HepG2 (cell line): Measurements from ENCODE around the gene FOXN3. TPM values are rescaled to one million over a fixed set of nuclear protein-coding genes. Genes with fewer than 3 reads are reported as not detected.
A peak's percentile ranks its signal among the peaks of the same experiment; 100 is the strongest.

Experiments
- EP300 ChIP-seq, 3 experiments: sonication (generic) in 1 of 3; formaldehyde crosslinking in 1 of 3; IDR thresholded peaks; 2 replicates each; pipeline versions ENCODE4 v1.5.1 to v1.6.1; 2011 to 2020; ENCODE audit warnings: low read depth in 2 of 3, low read length in 2 of 3, borderline replicate concordance in 1 of 3, improper control_type of control experiment in 1 of 3, mild to moderate bottlenecking in 1 of 3, missing genetic modification reagents in 1 of 3, moderate library complexity in 1 of 3
- JUNB ChIP-seq: sonication (generic); formaldehyde crosslinking; IDR thresholded peaks from 2 replicates; pipeline ENCODE4 v1.8.0; 2022; ENCODE audit warnings: missing genetic modification reagents, mild to moderate bottlenecking, borderline replicate concordance
- KAT2B ChIP-seq: fragments of 150-350 bp; IDR thresholded peaks from 2 replicates; pipeline ENCODE4 v1.6.1; 2014; ENCODE audit warnings: low read depth, low read length, borderline replicate concordance
- MAX ChIP-seq: IDR thresholded peaks from 2 replicates; pipeline ENCODE4 v1.6.1; 2012; ENCODE audit warnings: inconsistent platforms
- MEF2D ChIP-seq: sonication (generic); formaldehyde crosslinking; IDR thresholded peaks from 2 replicates; pipeline ENCODE4 v1.5.1; 2020; ENCODE audit warnings: mild to moderate bottlenecking, missing genetic modification reagents
- MXI1 ChIP-seq: IDR thresholded peaks from 3 replicates; pipeline ENCODE4 v1.6.1; 2012; ENCODE audit warnings: low read depth, low read length, inconsistent platforms, borderline replicate concordance
- NONO ChIP-seq, 2 experiments: fragments of 450-650 bp in 1 of 2; sonication (generic) in 1 of 2; formaldehyde crosslinking in 1 of 2; IDR thresholded peaks in 1 of 2; conservative IDR thresholded peaks in 1 of 2; 2 replicates each; pipeline versions ENCODE4 v1.6.1 to v1.8.0; 2017 to 2022; ENCODE audit warnings: mild to moderate bottlenecking in 1 of 2, missing genetic modification reagents in 1 of 2, moderate library complexity in 1 of 2
- PAXIP1 ChIP-seq: sonication (generic); formaldehyde crosslinking; conservative IDR thresholded peaks from 2 replicates; pipeline ENCODE4 v1.4.0; 2020; ENCODE audit warnings: mild to moderate bottlenecking, missing genetic modification reagents, moderate library complexity
- RAD21 ChIP-seq: fragments of 450-650 bp; formaldehyde crosslinking; IDR thresholded peaks from 2 replicates; pipeline ENCODE4 v1.5.0; 2020; ENCODE audit warnings: mild to moderate bottlenecking
- SP2 ChIP-seq: sonication (generic); formaldehyde crosslinking; IDR thresholded peaks from 2 replicates; pipeline ENCODE4 v1.5.1; 2020; ENCODE audit warnings: mild to moderate bottlenecking, missing genetic modification reagents
- USF2 ChIP-seq, 2 experiments: sonication (generic) in 1 of 2; formaldehyde crosslinking in 1 of 2; IDR thresholded peaks; 2 replicates each; pipeline versions ENCODE4 v1.5.1 to v1.6.1; 2011 to 2020; ENCODE audit warnings: borderline replicate concordance in 1 of 2, low read depth in 1 of 2, low read length in 1 of 2, mild to moderate bottlenecking in 1 of 2, missing genetic modification reagents in 1 of 2, moderate library complexity in 1 of 2
- ZNF280D ChIP-seq: sonication (generic); formaldehyde crosslinking; IDR thresholded peaks from 2 replicates; pipeline ENCODE4 v1.5.1; 2020; ENCODE audit warnings: mild to moderate bottlenecking, missing genetic modification reagents
- polyA plus RNA-seq, 8 experiments: library from polyadenylated mRNA; depleted of rRNA in 3 of 8; stranded (reverse) in 7 of 8; unstranded in 1 of 8; fragments of >200 nt; fragmentation: Illumina TruSeq in 4 of 8; extraction: Trizol in 4 of 8; gene quantifications; 2 replicates each; pipeline versions ENCODE4 v1.2.1 to v1.2.3, GENCODE V29; 2011 to 2016; ENCODE audit warnings: low read depth in 4 of 8, missing spikeins in 1 of 8, mixed read lengths in 1 of 8; ENCODE audit not compliant: insufficient read depth in 1 of 8
- total RNA-seq, 5 experiments: library from RNA; depleted of rRNA; stranded (reverse); fragments of >200 nt; fragmentation: Illumina TruSeq; extraction: Trizol; gene quantifications; 2 replicates each; pipeline ENCODE4 v1.2.3, GENCODE V29; 2016; ENCODE audit warnings: low read depth in 1 of 5
- TF ChIP-seq, protein P1 (sequence below): sonication (generic); formaldehyde crosslinking; IDR thresholded peaks from 2 replicates; pipeline ENCODE4 v1.4.0; 2020; ENCODE audit warnings: missing genetic modification reagents

FOXN3 gene
- total and polyA plus RNA-seq, 2 of the 13 experiments (the other 11 are each of a cell fraction or from before 2014, with no cell fraction given), result 32.4 to 70.2 TPM

DNA sequence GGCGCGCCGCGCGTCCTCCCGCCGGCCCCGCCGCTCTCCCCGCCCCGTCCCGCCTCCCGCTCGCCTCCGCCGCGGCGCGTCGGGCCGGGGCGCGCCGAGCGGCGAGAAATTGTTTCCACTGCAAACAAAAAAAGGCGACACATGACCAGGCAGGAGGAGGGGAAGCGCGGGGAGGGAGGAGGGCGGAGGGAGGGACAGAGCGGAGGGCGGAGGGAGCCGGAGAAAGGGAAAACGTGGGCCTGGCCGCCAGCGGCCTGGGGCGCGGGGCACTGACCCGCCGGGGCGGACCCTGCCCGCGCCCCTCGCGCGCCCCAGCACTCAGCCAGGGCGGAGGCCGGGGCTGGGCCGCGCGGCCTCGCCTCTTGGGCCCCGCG, at the start of gene FOXN3 (continued):
- TF ChIP-seq EP300 (IDR thresholded peaks at IDR 0.05; ENCODE audit: low read depth in 2 of 2, low read length in 2 of 2), result peak in 1 of 2 experiments; percentile 70; a peak in 2 of 4 replicates
- no peak for TF ChIP-seq EP300 (CRISPR knock-in tag; IDR thresholded peaks at IDR 0.05; ENCODE audit: borderline replicate concordance)
- TF ChIP-seq ZNF280D (CRISPR knock-in tag), result no peak
- no peak for TF ChIP-seq NONO (IDR thresholded peaks at IDR 0.05)
- TF ChIP-seq NONO (CRISPR knock-in tag; conservative IDR thresholded peaks at IDR 0.05), result peak; percentile 60; the same call in 1 of the 2 replicates
- TF ChIP-seq MAX, result peak; percentile 48
- peak; percentile 34; the same call in 1 of the 2 replicates for TF ChIP-seq RAD21 (CRISPR knock-in tag)
- no peak for TF ChIP-seq KAT2B
- TF ChIP-seq MXI1, result peak; percentile 61; the same call in 1 of the 3 replicates
- TF ChIP-seq, protein P1, sequence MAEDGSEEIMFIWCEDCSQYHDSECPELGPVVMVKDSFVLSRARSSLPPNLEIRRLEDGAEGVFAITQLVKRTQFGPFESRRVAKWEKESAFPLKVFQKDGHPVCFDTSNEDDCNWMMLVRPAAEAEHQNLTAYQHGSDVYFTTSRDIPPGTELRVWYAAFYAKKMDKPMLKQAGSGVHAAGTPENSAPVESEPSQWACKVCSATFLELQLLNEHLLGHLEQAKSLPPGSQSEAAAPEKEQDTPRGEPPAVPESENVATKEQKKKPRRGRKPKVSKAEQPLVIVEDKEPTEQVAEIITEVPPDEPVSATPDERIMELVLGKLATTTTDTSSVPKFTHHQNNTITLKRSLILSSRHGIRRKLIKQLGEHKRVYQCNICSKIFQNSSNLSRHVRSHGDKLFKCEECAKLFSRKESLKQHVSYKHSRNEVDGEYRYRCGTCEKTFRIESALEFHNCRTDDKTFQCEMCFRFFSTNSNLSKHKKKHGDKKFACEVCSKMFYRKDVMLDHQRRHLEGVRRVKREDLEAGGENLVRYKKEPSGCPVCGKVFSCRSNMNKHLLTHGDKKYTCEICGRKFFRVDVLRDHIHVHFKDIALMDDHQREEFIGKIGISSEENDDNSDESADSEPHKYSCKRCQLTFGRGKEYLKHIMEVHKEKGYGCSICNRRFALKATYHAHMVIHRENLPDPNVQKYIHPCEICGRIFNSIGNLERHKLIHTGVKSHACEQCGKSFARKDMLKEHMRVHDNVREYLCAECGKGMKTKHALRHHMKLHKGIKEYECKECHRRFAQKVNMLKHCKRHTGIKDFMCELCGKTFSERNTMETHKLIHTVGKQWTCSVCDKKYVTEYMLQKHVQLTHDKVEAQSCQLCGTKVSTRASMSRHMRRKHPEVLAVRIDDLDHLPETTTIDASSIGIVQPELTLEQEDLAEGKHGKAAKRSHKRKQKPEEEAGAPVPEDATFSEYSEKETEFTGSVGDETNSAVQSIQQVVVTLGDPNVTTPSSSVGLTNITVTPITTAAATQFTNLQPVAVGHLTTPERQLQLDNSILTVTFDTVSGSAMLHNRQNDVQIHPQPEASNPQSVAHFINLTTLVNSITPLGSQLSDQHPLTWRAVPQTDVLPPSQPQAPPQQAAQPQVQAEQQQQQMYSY, result peak; percentile 97
- no peak for TF ChIP-seq JUNB
- no peak for TF ChIP-seq MEF2D
- TF ChIP-seq SP2 (CRISPR knock-in tag), result 0 out of 2 replicates have a peak, but pooled peaks have one; percentile 43
- peak; percentile 45; the same call in 1 of the 2 replicates for TF ChIP-seq PAXIP1 (CRISPR knock-in tag)
- no peak for TF ChIP-seq USF2 (IDR thresholded peaks at IDR 0.05; ENCODE audit: low read depth, low read length)
- TF ChIP-seq USF2 (CRISPR knock-in tag; IDR thresholded peaks at IDR 0.05; ENCODE audit: borderline replicate concordance), result peak; percentile 5; the same call in 1 of the 2 replicates
